ENCODE measurements around the gene PGRMC1.

DNA sequence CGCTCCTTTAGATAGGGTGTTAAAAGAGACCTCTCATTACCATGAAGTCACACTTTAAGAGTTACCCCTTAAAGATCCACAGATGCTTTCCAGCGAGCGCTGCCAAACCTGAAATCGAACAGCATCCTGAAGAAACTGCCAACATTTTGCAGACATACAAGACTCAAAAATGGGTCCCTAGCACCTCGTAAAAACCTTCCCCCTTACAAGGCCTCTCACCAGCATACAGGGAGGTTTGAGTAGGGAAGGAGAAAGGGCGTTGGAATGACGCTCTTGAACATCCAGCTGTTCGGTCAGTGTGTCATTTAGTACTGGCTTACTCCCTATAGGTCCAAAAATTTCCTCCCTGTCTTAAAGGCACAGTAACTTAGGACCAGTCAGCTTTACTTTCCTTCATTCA is 45.3 kb upstream of the PGRMC1 start:
- TF ChIP-seq, protein P1, sequence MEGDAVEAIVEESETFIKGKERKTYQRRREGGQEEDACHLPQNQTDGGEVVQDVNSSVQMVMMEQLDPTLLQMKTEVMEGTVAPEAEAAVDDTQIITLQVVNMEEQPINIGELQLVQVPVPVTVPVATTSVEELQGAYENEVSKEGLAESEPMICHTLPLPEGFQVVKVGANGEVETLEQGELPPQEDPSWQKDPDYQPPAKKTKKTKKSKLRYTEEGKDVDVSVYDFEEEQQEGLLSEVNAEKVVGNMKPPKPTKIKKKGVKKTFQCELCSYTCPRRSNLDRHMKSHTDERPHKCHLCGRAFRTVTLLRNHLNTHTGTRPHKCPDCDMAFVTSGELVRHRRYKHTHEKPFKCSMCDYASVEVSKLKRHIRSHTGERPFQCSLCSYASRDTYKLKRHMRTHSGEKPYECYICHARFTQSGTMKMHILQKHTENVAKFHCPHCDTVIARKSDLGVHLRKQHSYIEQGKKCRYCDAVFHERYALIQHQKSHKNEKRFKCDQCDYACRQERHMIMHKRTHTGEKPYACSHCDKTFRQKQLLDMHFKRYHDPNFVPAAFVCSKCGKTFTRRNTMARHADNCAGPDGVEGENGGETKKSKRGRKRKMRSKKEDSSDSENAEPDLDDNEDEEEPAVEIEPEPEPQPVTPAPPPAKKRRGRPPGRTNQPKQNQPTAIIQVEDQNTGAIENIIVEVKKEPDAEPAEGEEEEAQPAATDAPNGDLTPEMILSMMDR (IDR thresholded peaks at IDR 0.05), result no peak
- no peak for TF ChIP-seq POLR2A (IDR thresholded peaks at IDR 0.05)
